GM19240 (cell line): ENCODE measurements around the gene DUOX2.
A peak's percentile ranks its signal among the peaks of the same experiment; 100 is the strongest.
"Not testable (repeated sequence)": the region's sequence is repeated elsewhere in the genome, so short reads cannot be mapped to it uniquely, and the experiment has no call there.

Experiments
- DNase-seq: peaks from one replicate; pipeline ENCODE4 v3.0.0; 2011; ENCODE audit warnings: low spot score; ENCODE audit not compliant: insufficient read length

Gene DUOX2

GRCh38 chr15:45120081-45120972, 6.4 kb upstream of the DUOX2 start:
- DNase-seq = no peak

GRCh38 chr15:45118996-45119395, 5.0 kb upstream of the DUOX2 start:
- no peak for DNase-seq

DNA sequence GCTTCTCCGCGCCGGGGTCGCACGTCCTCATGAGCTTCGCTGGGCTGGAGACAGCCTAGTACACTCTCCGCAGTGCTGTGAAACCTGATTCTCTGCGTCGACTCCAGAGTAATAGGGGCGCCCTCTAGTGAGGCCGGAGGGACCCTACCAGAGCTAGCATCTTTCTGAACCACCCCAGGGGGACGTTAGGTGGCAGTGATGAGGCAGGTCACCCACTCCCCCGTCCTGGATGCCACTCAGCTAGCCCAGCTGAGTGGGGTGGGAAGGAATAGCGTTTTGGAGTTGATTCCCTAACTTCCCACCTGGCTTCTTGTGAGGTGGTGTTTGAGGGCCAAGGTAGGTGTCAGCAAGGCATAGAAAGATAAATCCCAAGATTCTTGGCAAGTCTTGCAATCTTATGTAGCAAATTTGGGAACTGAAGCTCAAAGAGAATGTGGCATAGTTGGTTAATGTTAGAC, 4.2 kb upstream of the DUOX2 start:
- DNase-seq = peak; percentile 95

DNA sequence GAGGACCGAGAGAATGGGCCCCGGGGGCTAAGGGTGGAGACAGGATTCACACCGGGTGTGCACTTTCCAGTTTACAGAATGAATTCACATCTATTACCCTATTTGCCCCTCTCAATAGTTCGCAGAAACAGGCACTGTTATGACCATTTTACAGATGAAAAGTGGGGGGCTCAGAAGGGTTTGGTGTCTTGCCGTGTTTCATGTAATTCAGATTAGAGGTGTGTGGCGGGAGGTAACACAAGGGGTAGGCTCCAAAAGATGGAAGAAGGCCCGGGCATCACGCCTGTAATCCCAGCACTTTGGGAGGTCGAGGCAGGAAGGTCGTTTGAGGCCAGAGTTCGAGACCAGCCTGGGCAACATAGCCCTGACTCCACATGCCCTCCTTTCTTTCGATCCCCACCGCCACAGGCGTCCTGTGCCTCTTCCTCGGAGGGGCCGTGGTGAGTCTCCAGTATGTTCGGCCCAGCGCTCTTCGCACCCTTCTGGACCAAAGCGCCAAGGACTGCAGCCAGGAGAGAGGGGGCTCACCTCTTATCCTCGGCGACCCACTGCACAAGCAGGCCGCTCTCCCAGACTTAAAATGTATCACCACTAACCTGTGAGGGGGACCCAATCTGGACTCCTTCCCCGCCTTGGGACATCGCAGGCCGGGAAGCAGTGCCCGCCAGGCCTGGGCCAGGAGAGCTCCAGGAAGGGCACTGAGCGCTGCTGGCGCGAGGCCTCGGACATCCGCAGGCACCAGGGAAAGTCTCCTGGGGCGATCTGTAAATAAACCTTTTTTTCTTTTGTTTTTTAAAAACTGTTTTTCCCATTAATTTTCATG, 3.5 kb upstream of the DUOX2 start:
- DNase-seq = no peak

GRCh38 chr15:45116482-45117307, 2.7 kb upstream of the DUOX2 start:
- no peak for DNase-seq

DNA sequence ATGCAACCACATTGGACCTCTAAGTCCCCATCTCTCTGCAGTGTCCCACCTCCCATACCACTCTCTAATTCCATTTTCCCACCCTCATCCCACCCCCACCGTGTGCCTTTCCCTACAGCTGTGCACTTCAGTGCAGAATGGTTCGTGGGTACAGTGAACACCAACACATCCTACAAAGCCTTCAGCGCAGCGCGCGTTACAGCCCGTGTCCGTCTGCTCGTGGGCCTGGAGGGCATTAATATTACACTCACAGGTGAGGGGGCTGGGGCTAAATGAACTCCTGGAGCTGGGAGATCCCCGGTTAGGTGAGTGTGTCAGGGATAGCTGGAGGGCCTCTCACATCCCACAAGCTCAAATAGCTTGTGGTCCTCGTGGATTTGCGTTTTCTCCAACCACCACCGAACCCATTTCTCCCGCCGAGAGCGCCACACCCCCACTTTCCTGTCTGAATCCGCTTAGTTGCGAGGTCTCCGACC, 2.1 kb upstream of the DUOX2 start:
- no peak for DNase-seq

- no peak for DNase-seq
Observed at GRCh38 chr15:45115312-45115820, 1.4 kb upstream of the DUOX2 start.

GRCh38 chr15:45114751-45115085, 746 bp upstream of the DUOX2 start:
- DNase-seq = no peak

- DNase-seq = no peak
Observed at GRCh38 chr15:45113380-45113990, 487 bp downstream of the DUOX2 start.

- DNase-seq = no peak
Observed at GRCh38 chr15:45112591-45113379, 1.2 kb downstream of the DUOX2 start.

DNA sequence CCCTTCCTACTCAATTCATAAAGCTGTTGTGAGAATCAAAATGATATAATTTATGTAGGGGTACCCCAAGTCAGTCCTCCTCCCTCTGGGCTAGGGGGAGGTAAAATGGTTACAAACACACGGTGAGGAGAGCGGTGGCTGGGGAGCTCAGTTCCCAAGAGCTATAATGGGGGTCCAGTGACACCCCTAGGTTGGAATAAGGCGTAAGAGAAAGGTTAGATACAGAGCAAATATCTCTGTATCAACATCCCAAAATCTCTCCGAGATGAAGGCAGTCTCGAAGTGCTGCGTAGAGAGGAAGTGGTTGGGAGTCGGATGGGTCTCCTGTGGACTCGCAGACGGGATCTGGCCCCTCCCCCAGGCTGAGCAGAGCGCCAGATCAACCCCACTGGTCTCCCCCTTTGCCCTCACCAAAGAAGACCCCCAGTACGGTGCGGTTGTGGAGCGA, 1.8 kb downstream of the DUOX2 start:
- no peak for DNase-seq

- no peak for DNase-seq
Observed at GRCh38 chr15:45111390-45112142, 2.4 kb downstream of the DUOX2 start.

DNA sequence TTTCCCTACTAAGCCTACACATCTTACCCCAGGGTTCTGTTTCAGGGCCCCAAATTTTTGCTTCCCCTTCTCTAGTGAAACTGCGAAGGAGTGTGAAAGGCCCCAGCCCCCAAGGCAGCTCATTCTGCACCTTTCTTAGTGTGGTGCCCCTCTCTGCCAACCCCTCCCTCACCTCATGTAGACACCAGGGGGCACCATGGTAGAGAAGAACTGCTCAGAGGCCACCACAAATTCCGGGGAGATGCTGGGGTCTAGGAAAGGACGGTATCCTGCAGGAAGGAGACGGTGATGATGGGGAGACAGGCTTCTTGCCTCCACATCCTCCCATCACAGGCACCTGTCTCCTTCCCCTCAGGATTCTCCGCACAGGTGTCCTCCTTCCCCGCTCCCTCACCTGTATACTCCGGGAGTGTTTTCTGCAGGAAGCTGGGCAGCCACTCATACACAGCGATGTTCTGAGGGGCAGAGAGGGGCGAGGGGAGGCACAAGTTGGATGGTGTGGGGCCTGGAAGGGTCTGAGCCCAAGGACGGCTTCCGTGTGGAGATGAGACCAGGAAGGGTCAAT, 3.6 kb downstream of the DUOX2 start:
- DNase-seq = no peak

DNA sequence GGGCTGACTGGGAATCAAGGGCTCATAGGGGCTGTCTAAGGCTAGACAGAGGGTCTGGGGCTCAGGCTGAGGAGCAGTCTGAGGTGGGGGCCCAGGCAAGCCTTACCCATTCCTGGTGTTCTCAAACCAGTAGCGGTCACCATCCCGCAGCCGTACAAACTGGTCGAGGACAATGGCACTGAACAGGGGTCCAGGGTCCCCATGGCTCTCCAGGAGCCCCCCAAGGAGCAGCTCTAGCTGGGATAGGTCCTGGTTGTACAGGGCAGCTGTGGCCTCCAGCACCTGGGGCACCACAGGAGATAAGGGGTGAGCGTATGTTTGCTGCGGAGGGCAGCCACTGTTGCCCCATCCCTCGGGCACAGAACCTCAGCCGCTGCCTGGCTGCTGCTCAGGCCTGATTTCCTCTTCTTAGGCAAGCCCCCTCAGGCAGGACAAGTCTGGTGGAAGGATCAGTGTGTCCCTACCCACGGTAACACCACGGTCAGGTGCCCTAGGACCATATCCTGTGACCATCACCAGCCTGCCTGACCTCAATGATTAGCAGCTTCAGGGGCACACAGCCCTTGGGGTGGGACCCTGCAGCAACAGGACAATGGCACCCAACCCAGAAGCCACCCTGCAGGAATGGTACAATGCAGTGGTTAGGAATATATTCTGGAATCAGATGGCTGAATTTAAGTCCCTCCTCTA, 5.9 kb downstream of the DUOX2 start:
- DNase-seq = no peak

DNA sequence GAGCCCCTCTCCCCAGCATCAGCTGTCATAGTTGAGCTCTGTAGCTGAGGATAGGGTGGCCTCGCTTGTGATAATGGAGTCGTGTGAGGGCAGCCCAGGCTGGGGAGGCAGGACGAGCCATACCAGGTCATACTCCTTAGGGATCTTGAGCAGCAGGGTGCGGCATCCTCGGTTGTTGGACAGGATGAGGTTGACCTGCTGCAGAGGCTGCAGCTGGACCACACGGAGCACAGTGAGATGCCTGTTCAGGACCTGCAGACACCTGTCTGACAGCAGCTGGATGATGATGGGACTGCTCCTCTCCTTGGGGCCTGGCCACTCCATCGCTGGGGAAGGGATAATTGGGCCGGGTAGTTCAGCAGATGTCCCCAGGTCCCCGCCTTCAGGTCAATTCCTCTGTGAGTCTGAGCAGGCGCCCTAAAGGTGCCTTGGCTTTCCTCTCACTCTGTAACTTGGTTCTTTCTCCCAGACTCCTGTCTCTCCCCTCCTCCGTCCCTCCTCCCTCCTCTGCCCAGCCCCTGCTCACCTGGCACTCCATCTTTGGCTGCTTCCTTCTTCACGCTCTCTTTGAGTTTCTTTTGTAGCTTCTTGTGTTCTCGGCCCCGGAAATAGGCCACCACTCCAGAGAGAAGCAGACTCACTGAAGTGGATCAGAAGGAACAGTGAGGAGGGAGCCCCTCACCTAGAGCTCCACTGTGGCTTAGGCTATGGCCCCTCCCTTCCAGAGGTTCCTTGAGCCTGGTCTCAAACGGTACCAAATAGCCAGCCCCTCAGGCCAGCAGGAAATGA, 7.8 kb downstream of the DUOX2 start:
- no peak for DNase-seq

GRCh38 chr15:45105586-45105985, 8.4 kb downstream of the DUOX2 start:
- DNase-seq = no peak

GRCh38 chr15:45104170-45104569, 9.8 kb downstream of the DUOX2 start:
- DNase-seq = not testable (repeated sequence)
